Activated naive CD4-positive, alpha-beta T cell treated with anti-CD3 and anti-CD28 coated beads, Interleukin-2, amount 10 ng/mL, durations not matched to agents 7 days and 5 days (primary cell): ENCODE measurements around the gene TRMT1.

Experiments used
- CTCF ChIA-PET: fragments of 350-600 bp; sonication (Branson Sonifier 250); formaldehyde crosslinking; loops from one replicate; lab custom pipeline; 2021; ENCODE audit warnings: antibody characterized with exemption; lab: Charles Lee
- DNase-seq: peaks from one replicate; pipeline ENCODE4 v3.0.0-alpha.2; 2020
- H3K27ac Mint-ChIP-seq: one replicate; pipeline ENCODE4 v1.8.0; 2021; ENCODE audit warnings: mild to moderate bottlenecking, moderate library complexity, mixed read lengths
- H3K27me3 Mint-ChIP-seq: one replicate; pipeline ENCODE4 v1.8.0; 2021; ENCODE audit warnings: mild to moderate bottlenecking, mixed read lengths
- H3K36me3 Mint-ChIP-seq: one replicate; pipeline ENCODE4 v1.8.0; 2021; ENCODE audit warnings: mixed read lengths
- H3K4me1 Mint-ChIP-seq: one replicate; pipeline ENCODE4 v1.8.0; 2021; ENCODE audit warnings: mixed read lengths
- H3K4me3 Mint-ChIP-seq: one replicate; pipeline ENCODE4 v1.8.0; 2021; ENCODE audit warnings: mild to moderate bottlenecking, moderate library complexity, mixed read lengths
- H3K9me3 Mint-ChIP-seq: one replicate; pipeline ENCODE4 v1.8.0; 2021; ENCODE audit warnings: mixed read lengths

TRMT1 gene

DNA sequence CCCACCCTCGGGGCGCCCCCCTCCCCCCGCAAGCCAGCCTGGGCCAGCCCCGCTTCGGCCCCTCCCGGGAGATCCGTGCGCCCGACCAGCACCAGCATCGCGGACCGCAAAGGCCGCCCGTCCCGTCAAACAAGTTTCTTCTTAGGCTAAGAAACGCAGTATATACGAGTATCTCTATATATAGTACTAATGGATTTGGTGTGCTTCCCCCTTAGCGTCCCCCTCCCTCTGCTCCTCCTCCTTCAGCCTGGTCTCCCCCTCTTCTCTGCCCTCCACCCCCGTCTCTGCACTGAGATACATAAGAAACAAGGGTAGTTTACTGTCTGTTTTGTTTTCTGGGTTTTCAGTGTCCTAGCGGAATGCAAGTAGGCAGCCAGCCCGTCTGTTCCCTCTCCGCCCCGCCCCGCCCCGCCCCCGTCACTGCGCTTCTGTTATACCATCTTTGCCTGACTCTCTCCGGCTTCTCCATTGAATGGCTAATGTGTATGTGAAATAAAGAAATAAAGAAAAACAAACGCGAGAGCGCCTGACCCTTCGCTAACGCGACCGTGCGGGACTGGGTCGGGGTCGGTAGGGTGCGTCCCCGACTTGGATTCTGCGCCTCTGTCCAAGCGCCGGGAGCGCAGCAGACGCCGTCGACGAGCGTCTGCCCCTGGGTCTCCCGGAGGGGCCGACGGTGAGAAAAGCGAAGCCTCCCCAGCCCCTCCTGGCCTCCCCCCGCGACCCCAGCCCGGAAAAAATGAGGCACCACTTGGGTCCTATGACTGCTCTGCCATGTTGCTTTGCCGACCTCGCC, 18.1 kb downstream of the TRMT1 start:
- Mint-ChIP-seq H3K27ac (peak overlapping the region; percentile 62), H3K4me3 (peak overlapping the region; percentile 72), H3K4me1 (peaks cover 69% of the 10 kb centered on the region), H3K36me3 (peaks cover 9% of the 10 kb centered on the region), H3K9me3 (no peaks in the 10 kb centered on the region), H3K27me3 (peaks cover 77% of the 10 kb centered on the region)
- CTCF ChIA-PET: no interaction called here
- peak; percentile 40 for DNase-seq

GRCh38 chr19:13097463-13098258, 18.9 kb downstream of the TRMT1 start:
- Mint-ChIP-seq H3K27ac (peak overlapping the region; percentile 58), H3K4me1 (peaks cover 63% of the 10 kb centered on the region), H3K27me3 (peaks cover 76% of the 10 kb centered on the region), H3K4me3 (peak overlapping the region; percentile 52), H3K9me3 (no peaks in the 10 kb centered on the region), H3K36me3 (peaks cover 9% of the 10 kb centered on the region)
- CTCF ChIA-PET: interaction anchor here (4.6 kb wide), 1 partner anchor 122 kb away, joined by 76 read pairs; no protein-coding TSS in a partner anchor
- peak; percentile 41 for DNase-seq

DNA sequence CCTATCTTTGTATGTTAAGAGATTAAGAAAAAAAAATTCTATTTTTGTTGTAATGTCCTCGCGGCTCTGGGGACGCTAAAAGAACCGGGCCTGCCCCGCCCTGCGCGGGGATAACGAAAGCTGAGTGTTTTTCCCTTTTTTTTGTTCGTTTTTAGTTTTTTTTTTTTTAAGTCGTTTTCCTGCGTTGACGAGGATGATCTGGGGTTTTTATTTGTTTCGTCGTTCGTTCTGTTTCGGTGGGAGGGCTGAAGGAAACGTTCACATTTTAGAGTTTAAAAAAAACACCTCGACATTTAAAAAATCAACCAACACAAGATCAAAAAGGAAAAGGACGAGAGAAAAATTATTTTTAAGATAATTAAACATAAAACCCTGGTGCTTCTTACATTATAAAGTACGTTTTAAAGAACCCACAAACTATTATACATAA, 19.5 kb downstream of the TRMT1 start:
- Mint-ChIP-seq H3K4me1 (peaks cover 60% of the 10 kb centered on the region), H3K27ac (peak overlapping the region; percentile 79), H3K36me3 (peaks cover 9% of the 10 kb centered on the region), H3K9me3 (no peaks in the 10 kb centered on the region), H3K4me3 (peak overlapping the region; percentile 64), H3K27me3 (peaks cover 73% of the 10 kb centered on the region)
- CTCF ChIA-PET: interaction anchor here (2.0 to 4.6 kb wide), 4 partner anchors 8 to 132 kb away, joined by 8 to 76 read pairs (median 31); no protein-coding TSS in a partner anchor
- DNase-seq: no peak

- H3K4me1 Mint-ChIP-seq: peaks cover 51% of the 10 kb centered on the region
- DNase-seq: no peak
- peak overlapping the region; percentile 7 for H3K4me3 Mint-ChIP-seq
- no peak overlapping the region for H3K27ac Mint-ChIP-seq
- H3K9me3 Mint-ChIP-seq: no peaks in the 10 kb centered on the region
- CTCF ChIA-PET: interaction anchor here (0.9 to 4.6 kb wide), 8 partner anchors 9 to 131 kb away, joined by 3 to 76 read pairs (median 10); no protein-coding TSS in a partner anchor
- H3K36me3 Mint-ChIP-seq: peaks cover 9% of the 10 kb centered on the region
- H3K27me3 Mint-ChIP-seq: peaks cover 79% of the 10 kb centered on the region
Observed at GRCh38 chr19:13095934-13096927, 20.3 kb downstream of the TRMT1 start.

GRCh38 chr19:13095393-13095784, 21.2 kb downstream of the TRMT1 start:
- no peak overlapping the region for H3K4me3 Mint-ChIP-seq
- H3K4me1 Mint-ChIP-seq: peaks cover 48% of the 10 kb centered on the region
- no peaks in the 10 kb centered on the region for H3K9me3 Mint-ChIP-seq
- peaks cover 87% of the 10 kb centered on the region for H3K27me3 Mint-ChIP-seq
- no peak for DNase-seq
- CTCF ChIA-PET: interaction anchor here (0.9 to 4.6 kb wide), 12 partner anchors 8 to 130 kb away, joined by 3 to 76 read pairs (median 8); no protein-coding TSS in a partner anchor
- H3K36me3 Mint-ChIP-seq: peaks cover 7% of the 10 kb centered on the region
- no peak overlapping the region for H3K27ac Mint-ChIP-seq

DNA sequence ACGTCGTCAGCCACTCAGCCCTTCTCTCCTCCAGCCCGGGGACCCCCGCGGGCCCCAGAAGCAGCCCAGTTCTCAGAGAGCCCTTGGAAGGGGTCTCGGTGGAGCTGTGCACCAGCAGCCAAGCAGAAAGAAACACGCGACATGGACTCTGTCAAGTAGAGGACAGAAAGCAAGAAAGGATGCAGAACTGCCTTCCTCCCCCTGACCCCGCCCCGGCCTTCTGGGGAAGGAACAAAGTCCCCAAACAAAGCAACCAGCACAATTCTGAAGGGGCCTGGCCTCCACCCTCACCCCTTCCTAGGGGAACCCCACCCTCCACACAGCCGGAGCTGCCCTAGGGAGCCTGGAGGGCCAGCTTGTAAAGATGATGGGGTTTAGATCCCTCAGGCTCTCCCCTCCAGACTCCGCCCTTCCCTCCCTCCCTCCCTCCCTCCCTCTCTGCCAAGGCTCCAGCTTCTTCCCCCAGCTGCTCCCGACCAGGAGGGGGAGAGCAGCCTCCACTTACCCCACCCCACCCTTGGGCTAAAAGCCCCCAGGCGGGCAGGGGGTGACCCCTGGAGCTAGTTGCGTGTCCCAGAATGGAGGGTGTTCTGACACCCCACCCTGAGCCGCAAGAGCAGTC, 21.7 kb downstream of the TRMT1 start:
- Mint-ChIP-seq H3K36me3 (peaks cover 2% of the 10 kb centered on the region), H3K4me1 (peaks cover 43% of the 10 kb centered on the region), H3K27ac (no peak overlapping the region), H3K27me3 (peaks cover 87% of the 10 kb centered on the region), H3K4me3 (no peak overlapping the region), H3K9me3 (no peaks in the 10 kb centered on the region)
- no peak for DNase-seq
- CTCF ChIA-PET: interaction anchor here (1.0 to 4.6 kb wide), 19 partner anchors 10 to 164 kb away, joined by 3 to 76 read pairs (median 8); no protein-coding TSS in a partner anchor

DNA sequence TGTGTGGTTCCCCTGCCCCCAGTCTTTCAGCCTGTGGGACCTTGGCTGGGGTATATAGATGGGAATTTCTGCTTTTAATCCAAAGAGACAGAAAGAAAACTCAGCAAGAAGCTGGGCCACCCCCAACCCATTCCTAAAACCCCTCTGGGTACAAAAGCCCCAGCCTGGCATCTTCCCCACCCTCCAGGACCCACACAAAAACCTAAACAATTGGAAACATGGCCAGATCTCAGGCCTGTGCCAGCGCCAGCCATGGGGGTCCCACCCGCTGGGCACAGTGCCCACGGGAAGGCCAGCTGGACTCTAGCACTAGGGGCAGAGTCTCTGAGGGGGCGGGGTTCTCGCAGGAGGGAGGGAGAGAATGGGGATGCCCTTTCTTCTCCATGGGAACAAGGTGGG, 22.4 kb downstream of the TRMT1 start:
- peaks cover 38% of the 10 kb centered on the region for H3K4me1 Mint-ChIP-seq
- H3K27me3 Mint-ChIP-seq: peaks cover 79% of the 10 kb centered on the region
- H3K36me3 Mint-ChIP-seq: peaks cover 2% of the 10 kb centered on the region
- DNase-seq: no peak
- H3K9me3 Mint-ChIP-seq: no peaks in the 10 kb centered on the region
- CTCF ChIA-PET: interaction anchor here (0.7 to 4.6 kb wide), 21 partner anchors 11 to 163 kb away, joined by 3 to 76 read pairs (median 7); no protein-coding TSS in a partner anchor
- no peak overlapping the region for H3K27ac Mint-ChIP-seq
- no peak overlapping the region for H3K4me3 Mint-ChIP-seq

DNA sequence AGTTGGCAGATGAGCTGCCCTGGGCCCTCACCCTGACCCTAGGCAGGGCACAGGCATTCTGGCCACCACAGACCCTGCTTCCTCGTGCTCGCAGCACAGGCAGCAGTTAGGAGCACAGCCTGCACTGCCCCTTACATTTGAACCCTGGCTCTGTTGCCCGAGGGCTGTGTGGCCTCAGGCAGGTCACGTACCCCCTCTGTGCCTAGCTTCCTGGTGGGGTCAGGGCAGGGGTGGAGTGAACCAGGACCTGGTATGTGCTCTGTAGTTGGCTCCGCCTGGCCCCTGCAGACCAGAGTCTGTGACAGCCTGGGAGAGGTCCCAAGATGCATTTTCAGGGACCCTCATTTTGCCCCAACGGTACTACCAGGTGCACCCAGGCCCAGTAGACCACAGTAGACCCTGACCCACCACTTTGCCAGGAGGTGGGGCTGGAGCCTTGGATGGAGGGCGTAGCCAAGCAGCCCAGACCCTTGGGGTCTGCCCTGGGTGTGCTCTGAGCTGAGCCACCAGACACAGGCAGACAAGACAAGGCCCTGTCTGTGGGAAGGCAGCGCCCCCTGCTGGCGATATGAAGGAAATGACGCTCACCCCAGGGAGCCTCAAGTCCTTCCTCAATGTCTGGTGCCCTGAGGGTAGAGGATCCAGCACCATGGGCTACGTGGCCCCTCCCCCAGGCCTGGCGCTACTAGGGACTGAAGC, 23.0 kb downstream of the TRMT1 start:
- Mint-ChIP-seq H3K4me3 (no peak overlapping the region), H3K27ac (no peak overlapping the region), H3K27me3 (peaks cover 74% of the 10 kb centered on the region), H3K4me1 (peaks cover 34% of the 10 kb centered on the region), H3K36me3 (peaks cover 2% of the 10 kb centered on the region), H3K9me3 (no peaks in the 10 kb centered on the region)
- CTCF ChIA-PET: interaction anchor here (0.5 to 4.6 kb wide), 22 partner anchors 12 to 163 kb away, joined by 3 to 76 read pairs (median 6); no protein-coding TSS in a partner anchor
- DNase-seq: peak; percentile 87

- H3K36me3 Mint-ChIP-seq: peaks cover 2% of the 10 kb centered on the region
- H3K27me3 Mint-ChIP-seq: peaks cover 65% of the 10 kb centered on the region
- CTCF ChIA-PET: interaction anchor here (0.5 to 4.6 kb wide), 11 partner anchors 12 to 127 kb away, joined by 3 to 76 read pairs (median 8); no protein-coding TSS in a partner anchor
Observed at GRCh38 chr19:13092606-13093235, 23.8 kb downstream of the TRMT1 start.

DNA sequence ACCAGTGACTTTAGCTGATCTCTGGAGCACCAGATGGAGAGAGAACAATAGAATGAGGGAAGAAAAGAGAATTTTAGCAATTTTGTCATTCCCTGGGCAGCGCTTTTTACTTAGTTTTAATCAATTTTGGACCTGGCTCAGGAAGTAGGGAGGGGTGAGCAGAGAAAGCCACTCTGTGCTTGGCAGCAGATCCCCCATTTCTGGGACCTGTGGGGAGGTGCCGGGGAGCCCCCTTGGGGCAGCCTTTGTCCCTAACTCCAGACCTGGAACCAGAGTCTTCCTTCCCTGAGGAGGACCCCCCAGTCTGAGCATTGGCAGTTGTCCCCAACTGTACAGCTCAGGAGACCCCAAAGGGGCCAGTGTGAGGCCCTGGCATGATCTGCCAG, 24.4 kb downstream of the TRMT1 start:
- H3K9me3 Mint-ChIP-seq: no peaks in the 10 kb centered on the region
- peaks cover 60% of the 10 kb centered on the region for H3K27me3 Mint-ChIP-seq
- peaks cover 22% of the 10 kb centered on the region for H3K4me1 Mint-ChIP-seq

More at GRCh38 chr19:13092606-13093235, 23.8 kb downstream of the TRMT1 start:
- H3K4me3 Mint-ChIP-seq: no peak overlapping the region
- no peak for DNase-seq
- H3K4me1 Mint-ChIP-seq: peaks cover 26% of the 10 kb centered on the region
- H3K27ac Mint-ChIP-seq: no peak overlapping the region
- H3K9me3 Mint-ChIP-seq: no peaks in the 10 kb centered on the region

GRCh38 chr19:13091400-13092157, 25.0 kb downstream of the TRMT1 start:
- Mint-ChIP-seq H3K27me3 (peaks cover 54% of the 10 kb centered on the region), H3K4me3 (no peak overlapping the region), H3K9me3 (no peaks in the 10 kb centered on the region), H3K4me1 (peaks cover 18% of the 10 kb centered on the region), H3K27ac (no peak overlapping the region), H3K36me3 (no peaks in the 10 kb centered on the region)
- no peak for DNase-seq
- CTCF ChIA-PET: interaction anchor here (0.8 to 3.2 kb wide), 5 partner anchors 14 to 126 kb away, joined by 3 to 9 read pairs (median 7); no protein-coding TSS in a partner anchor

More for the DNA sequence above, 24.4 kb downstream of the TRMT1 start:
- Mint-ChIP-seq H3K4me3 (no peak overlapping the region), H3K27ac (no peak overlapping the region), H3K36me3 (peaks cover 2% of the 10 kb centered on the region)
- DNase-seq: no peak
- CTCF ChIA-PET: interaction anchor here (0.8 to 3.2 kb wide), 4 partner anchors 13 to 127 kb away, joined by 3 to 9 read pairs (median 8); no protein-coding TSS in a partner anchor
